Smooth muscle cell of the umbilical artery (primary cell): ENCODE results near the gene LRRC8C. TPM values are rescaled to one million over a fixed set of nuclear protein-coding genes. Genes with fewer than 3 reads are reported as not detected.

Source experiments
- total RNA-seq: library from RNA; depleted of rRNA; stranded (reverse); fragments of >200 nt; gene quantifications from 2 replicates; pipeline ENCODE4 v1.2.3, GENCODE V29; 2014

The LRRC8C gene
- 3.9 and 13.2 TPM in 2 replicates for total RNA-seq

GRCh38 chr1:89632657-89633247 lies at the start of gene LRRC8C:
Gene LRRC8C (plus strand): TSS chr1:89633120. CDS start chr1:89686474, 53,354 bp downstream.

Other genes starting within 250 kb of the LRRC8C start
- gene LRRC8B, start 108.3 kb upstream of the LRRC8C start, total RNA-seq: 1.5 and 4.0 TPM in 2 replicates
- 25.2 and 31.8 TPM in 2 replicates for gene LRRC8D, start 187.9 kb downstream of the LRRC8C start, total RNA-seq